Measurements from ENCODE around the gene UBA3. TPM values are rescaled to one million over a fixed set of nuclear protein-coding genes. Genes with fewer than 3 reads are reported as not detected.

UBA3 gene
- total and polyA plus RNA-seq, 2 donors (not counting 3 experiments of a cell fraction or from before 2014, with no cell fraction given), result 39.4 to 84.6 TPM

GRCh38 chr3:69090021-69090420, 9.9 kb upstream of the UBA3 start:
- H3K4me1 ChIP-seq (ENCODE audit: control insufficient read depth, extremely low read depth, insufficient read depth, low read length), result peaks cover 76% of the 10 kb centered on the region
- H2AFZ ChIP-seq (ENCODE audit: low read depth, low read length), result no peak overlapping the region
- peak overlapping the region; percentile 74 for H3K4me2 ChIP-seq (ENCODE audit: insufficient read depth, low read length)
- intact Hi-C loops (cut with micrococcal nuclease) (loop anchor here (2.0 kb wide), 1 partner anchor 17 kb away; no protein-coding TSS in a partner anchor), dilution Hi-C loops (cut with MboI; ENCODE audit: extremely low pct_ligation_motif_present, low sequenced_read_pairs) (no loop called here)
- DNase-seq (ENCODE audit: low read depth, low spot score) (peak; percentile 86), FAIRE-seq (peak; percentile 80)
- H3K9me1 ChIP-seq (replicated peaks; ENCODE audit: control insufficient read depth, extremely low read depth, insufficient read depth, low read length), result no peaks in the 10 kb centered on the region
- ChIA-PET POLR2A (interaction anchor here (0.6 kb wide), 1 partner anchor 17 kb away, joined by 6 read pairs; no protein-coding TSS in a partner anchor), CTCF (interaction anchor here (0.5 to 2.6 kb wide), 4 partner anchors 15 to 71 kb away, joined by 3 to 8 read pairs (median 4); no protein-coding TSS in a partner anchor)
- H3K79me2 ChIP-seq (ENCODE audit: control insufficient read depth, insufficient read depth, low read length), result peaks cover 90% of the 10 kb centered on the region
- no peak overlapping the region for H3K4me3 ChIP-seq (replicated peaks in 1 of 3; ENCODE audit: insufficient read depth in 1 of 3, low read depth in 1 of 3, low read length in 3 of 3)
- BruUV-seq (replicated peaks), result no TSS peak
- TF ChIP-seq EZH2 (IDR thresholded peaks at IDR 0.05; ENCODE audit: borderline replicate concordance, low read depth, low read length, severe bottlenecking) (no peak), JUN (IDR thresholded peaks at IDR 0.05; ENCODE audit: borderline replicate concordance, insufficient read depth, insufficient read length, low read depth) (peak; percentile 63), FOS (IDR thresholded peaks at IDR 0.05; ENCODE audit: borderline replicate concordance, insufficient read depth, low read length) (peak; percentile 71), POLR2A (IDR thresholded peaks at IDR 0.05; ENCODE audit: low read depth, low read length) (no peak)
- H3K9me3 ChIP-seq (replicated peaks; ENCODE audit: control insufficient read depth, insufficient read depth, low read length), result no peaks in the 10 kb centered on the region
- peak overlapping the region; percentile 18 for H3K9ac ChIP-seq (replicated peaks; ENCODE audit: extremely low read depth, insufficient read depth, low read length)
- no peaks in the 10 kb centered on the region for H4K20me1 ChIP-seq (replicated peaks; ENCODE audit: control insufficient read depth, extremely low read depth, insufficient read depth, low read length)
- H3K27me3 ChIP-seq (ENCODE audit: control insufficient read depth in 2 of 2, insufficient read depth in 2 of 2, low read length in 2 of 2), result no peaks in the 10 kb centered on the region
- peaks cover 0 to 3% of the 10 kb centered on the region in 2 experiments for H3K36me3 ChIP-seq (ENCODE audit: control insufficient read depth in 2 of 2, extremely low read depth in 1 of 2, insufficient read depth in 2 of 2, low read length in 2 of 2)
- H3K27ac ChIP-seq (ENCODE audit: insufficient read depth, low read depth, low read length), result peak overlapping the region; percentile 30

- Histone ChIP-seq H3K4me1 (ENCODE audit: control insufficient read depth, extremely low read depth, insufficient read depth, low read length) (peaks cover 76% of the 10 kb centered on the region), H3K36me3 (ENCODE audit: control insufficient read depth in 2 of 2, extremely low read depth in 1 of 2, insufficient read depth in 2 of 2, low read length in 2 of 2) (no peaks in the 10 kb centered on the region), H3K9me1 (replicated peaks; ENCODE audit: control insufficient read depth, extremely low read depth, insufficient read depth, low read length) (no peaks in the 10 kb centered on the region), H4K20me1 (replicated peaks; ENCODE audit: control insufficient read depth, extremely low read depth, insufficient read depth, low read length) (no peaks in the 10 kb centered on the region), H3K4me3 (replicated peaks in 1 of 3; ENCODE audit: insufficient read depth in 1 of 3, low read depth in 1 of 3, low read length in 3 of 3) (no peak overlapping the region), H3K27me3 (ENCODE audit: control insufficient read depth in 2 of 2, insufficient read depth in 2 of 2, low read length in 2 of 2) (no peaks in the 10 kb centered on the region), H3K4me2 (ENCODE audit: insufficient read depth, low read length) (peak overlapping the region; percentile 91), H3K27ac (ENCODE audit: insufficient read depth, low read depth, low read length) (peak overlapping the region; percentile 15), H3K9me3 (replicated peaks; ENCODE audit: control insufficient read depth, insufficient read depth, low read length) (no peaks in the 10 kb centered on the region), H3K9ac (replicated peaks; ENCODE audit: extremely low read depth, insufficient read depth, low read length) (no peak overlapping the region), H2AFZ (ENCODE audit: low read depth, low read length) (no peak overlapping the region), H3K79me2 (ENCODE audit: control insufficient read depth, insufficient read depth, low read length) (peaks cover 72% of the 10 kb centered on the region)
- DNase-seq (ENCODE audit: low read depth, low spot score), result peak; percentile 33
- no TSS peak for BruUV-seq (replicated peaks)
- intact Hi-C loops (cut with micrococcal nuclease), result loop anchor here (5.0 kb wide), 1 partner anchor 149 kb away; no protein-coding TSS in a partner anchor
- TF ChIP-seq MYC (IDR thresholded peaks at IDR 0.05; ENCODE audit: low read depth, low read length) (no peak), FOS (IDR thresholded peaks at IDR 0.05; ENCODE audit: borderline replicate concordance, insufficient read depth, low read length) (peak; percentile 57), POLR2AphosphoS5 (IDR thresholded peaks at IDR 0.05; ENCODE audit: insufficient read depth, low read depth, low read length) (no peak), POLR2A (IDR thresholded peaks at IDR 0.05; ENCODE audit: low read depth, low read length) (no peak)
- ChIA-PET POLR2A (no interaction called here), CTCF (interaction anchor here (1.9 kb wide), 1 partner anchor 25 kb away, joined by 9 read pairs; no protein-coding TSS in a partner anchor)
- no peak for FAIRE-seq
- dilution Hi-C loops (cut with MboI; ENCODE audit: extremely low pct_ligation_motif_present, low sequenced_read_pairs), result no loop called here
These were observed 7.9 kb upstream of the UBA3 start for GRCh38 chr3:69088063-69088462.

All from endothelial cell of umbilical vein (primary cell).